Astrocyte of the cerebellum (primary cell): Measurements from ENCODE around the gene CNN1.

Experiments used
- DNase-seq: peaks from one replicate; pipeline ENCODE4 v3.0.0-alpha.2; 2011; ENCODE audit warnings: low read depth
- H3K4me3 ChIP-seq: 2 replicates; pipeline ENCODE4 v1.5.1; 2011; ENCODE audit warnings: mild to moderate bottlenecking, low read depth, low read length, moderate library complexity
- in situ Hi-C: cut with HindIII; loops from 2 replicates; pipeline ENCODE4 v1.10.0; 2017; ENCODE audit warnings: low sequenced_read_pairs
- TF ChIP-seq, protein P1 (sequence below): IDR thresholded peaks from 2 replicates; pipeline ENCODE4 v1.5.1; 2012; ENCODE audit warnings: low read length, low read depth, moderate library complexity, mild to moderate bottlenecking; ENCODE audit errors: missing control alignments

The CNN1 gene

DNA sequence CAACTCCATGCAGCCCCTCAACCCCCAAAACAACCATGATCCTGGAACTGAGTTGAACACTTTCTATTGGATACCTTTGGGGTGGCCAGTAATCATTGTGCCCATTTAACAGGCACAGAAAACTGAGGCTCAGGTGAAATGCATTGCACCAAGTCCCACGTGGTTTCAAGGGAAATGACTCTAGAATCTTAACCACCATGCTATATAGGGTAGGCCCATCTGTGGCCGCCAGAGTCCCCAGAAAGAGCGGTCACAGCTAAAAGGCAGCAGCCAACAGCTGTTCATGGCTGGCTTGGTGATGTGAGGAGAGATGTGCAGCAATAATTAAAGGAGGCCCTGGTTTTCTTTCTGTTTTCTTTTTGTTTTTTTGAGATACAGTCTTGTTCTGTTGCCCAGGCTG, 2.6 kb downstream of the CNN1 start:
- in situ Hi-C loops, result no loop called here

DNA sequence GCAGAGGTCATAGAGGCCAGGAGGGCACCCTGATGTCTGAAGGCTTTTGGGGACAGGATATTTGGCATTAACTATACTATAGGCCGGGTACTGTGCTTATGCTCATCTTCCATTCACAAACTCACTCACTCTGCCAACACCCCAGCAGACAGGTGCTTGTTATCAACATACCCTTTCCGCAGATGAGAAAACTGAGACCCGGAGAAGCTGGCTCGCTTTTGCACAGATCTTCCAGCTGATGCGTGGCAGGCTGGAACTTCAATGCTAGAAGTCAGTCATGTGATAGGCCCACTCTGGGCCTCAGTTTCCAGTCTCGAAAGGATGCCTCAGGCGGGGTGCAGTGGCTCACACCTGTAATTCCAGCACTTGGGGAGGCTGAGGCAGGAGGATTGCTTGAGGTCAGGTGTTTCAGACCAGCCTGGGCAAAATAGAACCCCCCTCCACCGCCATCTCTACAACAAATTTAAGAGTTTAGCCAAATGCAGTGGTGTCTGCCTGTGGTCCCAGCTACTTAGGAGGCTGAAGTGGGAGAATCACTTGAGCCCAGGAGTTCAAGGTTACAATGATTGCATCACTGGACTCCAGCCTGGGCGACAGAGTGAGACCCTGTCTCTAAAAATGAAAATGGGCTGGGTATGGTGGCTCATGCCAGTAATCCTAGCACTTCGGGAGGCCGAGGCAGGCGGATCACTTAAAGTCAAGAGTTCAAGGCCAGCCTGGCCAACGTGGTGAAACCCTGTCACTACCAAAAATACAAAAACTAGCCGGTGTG, 9.5 kb downstream of the CNN1 start:
- TF ChIP-seq, protein P1, sequence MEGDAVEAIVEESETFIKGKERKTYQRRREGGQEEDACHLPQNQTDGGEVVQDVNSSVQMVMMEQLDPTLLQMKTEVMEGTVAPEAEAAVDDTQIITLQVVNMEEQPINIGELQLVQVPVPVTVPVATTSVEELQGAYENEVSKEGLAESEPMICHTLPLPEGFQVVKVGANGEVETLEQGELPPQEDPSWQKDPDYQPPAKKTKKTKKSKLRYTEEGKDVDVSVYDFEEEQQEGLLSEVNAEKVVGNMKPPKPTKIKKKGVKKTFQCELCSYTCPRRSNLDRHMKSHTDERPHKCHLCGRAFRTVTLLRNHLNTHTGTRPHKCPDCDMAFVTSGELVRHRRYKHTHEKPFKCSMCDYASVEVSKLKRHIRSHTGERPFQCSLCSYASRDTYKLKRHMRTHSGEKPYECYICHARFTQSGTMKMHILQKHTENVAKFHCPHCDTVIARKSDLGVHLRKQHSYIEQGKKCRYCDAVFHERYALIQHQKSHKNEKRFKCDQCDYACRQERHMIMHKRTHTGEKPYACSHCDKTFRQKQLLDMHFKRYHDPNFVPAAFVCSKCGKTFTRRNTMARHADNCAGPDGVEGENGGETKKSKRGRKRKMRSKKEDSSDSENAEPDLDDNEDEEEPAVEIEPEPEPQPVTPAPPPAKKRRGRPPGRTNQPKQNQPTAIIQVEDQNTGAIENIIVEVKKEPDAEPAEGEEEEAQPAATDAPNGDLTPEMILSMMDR, result no peak
- DNase-seq, result no peak
- in situ Hi-C loops, result no loop called here
- H3K4me3 ChIP-seq, result no peak overlapping the region

More for the DNA sequence above, 2.6 kb downstream of the CNN1 start:
- no peak overlapping the region for H3K4me3 ChIP-seq
- no peak for DNase-seq
- TF ChIP-seq, protein P1, result no peak

DNA sequence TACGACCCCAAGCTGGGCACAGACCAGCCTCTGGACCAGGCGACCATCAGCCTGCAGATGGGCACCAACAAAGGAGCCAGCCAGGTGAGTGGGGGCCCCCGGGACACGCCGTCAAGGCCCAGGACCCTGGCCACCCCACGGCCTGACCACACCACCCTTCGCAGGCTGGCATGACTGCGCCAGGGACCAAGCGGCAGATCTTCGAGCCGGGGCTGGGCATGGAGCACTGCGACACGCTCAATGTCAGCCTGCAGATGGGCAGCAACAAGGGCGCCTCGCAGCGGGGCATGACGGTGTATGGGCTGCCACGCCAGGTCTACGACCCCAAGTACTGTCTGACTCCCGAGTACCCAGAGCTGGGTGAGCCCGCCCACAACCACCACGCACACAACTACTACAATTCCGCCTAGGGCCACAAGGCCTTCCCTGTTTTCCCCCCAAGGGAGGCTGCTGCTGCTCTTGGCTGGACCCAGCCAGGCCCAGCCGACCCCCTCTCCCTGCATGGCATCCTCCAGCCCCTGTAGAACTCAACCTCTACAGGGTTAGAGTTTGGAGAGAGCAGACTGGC, 10.8 kb downstream of the CNN1 start:
- no peak overlapping the region for H3K4me3 ChIP-seq
- TF ChIP-seq, protein P1, result no peak
- in situ Hi-C loops, result no loop called here
- DNase-seq, result no peak

DNA sequence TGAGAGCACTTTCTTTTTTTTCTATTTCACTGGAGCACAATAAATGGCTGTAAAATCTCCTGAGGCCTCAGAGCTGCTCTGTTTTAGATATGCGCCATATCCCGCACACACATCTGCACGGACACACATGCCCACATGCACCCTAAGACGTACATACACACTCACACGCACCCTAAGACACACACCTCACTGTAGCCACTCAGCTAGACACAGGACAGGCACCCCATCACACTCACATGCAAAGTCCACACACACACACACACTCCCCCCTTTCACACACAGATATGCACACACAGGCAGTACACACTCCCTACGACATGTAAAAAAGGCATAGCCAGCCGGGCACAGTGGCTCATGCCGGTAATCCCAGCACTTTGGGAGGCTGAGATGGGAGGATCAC, 11.6 kb downstream of the CNN1 start:
- TF ChIP-seq, protein P1, result no peak
- in situ Hi-C loops, result no loop called here
- H3K4me3 ChIP-seq, result no peak overlapping the region
- DNase-seq, result no peak

DNA sequence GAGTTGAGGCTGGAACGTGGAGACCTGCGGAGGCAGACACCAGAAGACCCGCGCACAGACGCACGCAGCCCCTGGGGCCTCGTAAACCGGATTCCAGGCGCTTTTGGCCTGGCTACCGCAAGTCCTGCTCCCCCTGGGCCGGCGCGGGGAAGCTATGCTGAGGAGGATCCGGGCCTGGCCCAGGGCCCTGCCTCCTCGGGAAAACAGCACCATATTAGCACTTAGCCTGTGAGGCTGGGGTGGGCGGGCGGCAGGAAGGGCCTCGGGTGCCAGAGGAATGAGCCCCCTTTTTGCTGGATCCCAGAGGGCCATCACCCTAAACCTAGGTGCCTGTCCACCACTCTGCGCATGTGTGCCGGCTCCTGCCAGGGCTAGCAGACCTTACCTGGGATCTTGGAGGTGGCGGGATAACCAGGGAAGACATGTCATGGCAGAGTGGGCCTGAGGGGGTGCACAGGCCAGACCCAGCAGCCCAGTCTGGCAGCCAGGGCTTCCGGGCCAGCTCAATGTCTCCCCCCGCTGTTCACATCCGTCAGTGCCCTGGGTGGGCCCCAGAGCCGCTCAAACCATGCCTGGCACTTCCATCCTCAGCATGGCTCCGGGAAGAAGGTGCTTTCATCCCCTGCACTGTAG, 13.1 kb downstream of the CNN1 start:
- H3K4me3 ChIP-seq, result no peak overlapping the region
- DNase-seq, result no peak
- TF ChIP-seq, protein P1, result peak; percentile 49
- in situ Hi-C loops, result no loop called here

DNA sequence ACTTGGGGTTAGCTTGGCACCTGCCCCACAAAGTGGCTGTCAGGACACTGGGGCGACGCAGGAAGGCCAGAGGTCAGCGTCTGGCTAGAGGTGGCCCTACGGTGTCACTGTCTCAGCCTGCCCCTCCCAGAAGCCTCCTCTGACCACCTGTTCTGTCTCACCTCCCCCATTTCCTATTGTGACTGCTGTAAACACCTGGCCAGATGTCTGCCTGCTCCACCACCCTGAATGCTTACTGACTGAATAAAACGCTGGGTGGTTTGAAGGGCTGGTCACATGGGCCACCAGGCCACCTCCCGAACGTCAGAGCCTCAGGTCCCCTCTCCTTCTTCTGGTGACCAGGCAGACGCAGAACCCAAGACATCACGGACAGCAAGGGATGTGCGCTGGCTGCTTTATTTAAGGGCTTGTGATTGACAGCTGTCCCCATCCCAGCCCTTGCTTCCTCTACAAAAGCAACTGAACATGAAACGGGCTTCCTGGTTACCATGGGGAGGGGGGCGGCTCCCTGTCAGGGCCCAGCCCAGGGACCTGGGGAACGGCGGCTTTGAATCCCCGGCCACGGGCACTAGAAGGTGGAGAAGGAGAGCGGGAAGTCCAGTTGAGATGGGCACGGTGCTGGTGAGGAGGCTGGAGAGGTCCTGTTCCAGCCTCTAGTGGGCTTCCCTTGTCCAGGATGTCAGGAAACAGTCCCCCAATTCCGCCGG, 14.2 kb downstream of the CNN1 start:
- in situ Hi-C loops, result no loop called here
- TF ChIP-seq, protein P1, result no peak

More for the DNA sequence above, 14.2 kb downstream of the CNN1 start:
- no peak for DNase-seq
- H3K4me3 ChIP-seq, result no peak overlapping the region
